Measurements from ENCODE around the gene PIK3R1. TPM values are rescaled to one million over a fixed set of nuclear protein-coding genes. Genes with fewer than 3 reads are reported as not detected.

The PIK3R1 gene
- total RNA-seq, 4 donors from 2014 or later = 44.9 to 222 (median 81.6) TPM

DNA sequence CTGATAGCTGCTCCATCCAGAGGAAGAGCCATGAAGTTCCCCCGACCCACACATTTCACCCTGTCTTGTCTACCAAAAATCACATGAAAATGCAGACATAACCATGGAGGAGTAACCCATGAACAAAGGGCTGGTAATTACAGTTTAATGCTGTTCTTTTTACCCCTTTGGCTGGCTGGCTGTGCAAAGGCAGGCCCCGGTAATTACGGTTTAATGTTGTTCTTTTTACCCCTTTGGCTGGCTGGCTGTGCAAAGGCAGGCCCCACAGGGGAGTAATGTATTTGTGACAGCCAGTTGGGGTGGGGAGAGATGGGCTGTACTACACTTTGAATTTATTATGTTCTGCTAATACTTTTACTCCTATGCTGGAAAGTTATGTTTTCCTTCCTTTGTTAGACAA lies 41.7 kb downstream of the PIK3R1 start:
- WGBS, 2 donors (ENCODE audit: low coverage in 1 of 2) = 69% methylated on average over 3 of the region's 3 CpGs; no CpG with 5 or more reads in 1 of the 2 donors
- intact Hi-C loops (cut with DNase I; ENCODE audit: low total_unique reads) = loop anchor here (10.0 kb wide), 1 partner anchor 1012 kb away; no protein-coding TSS in a partner anchor
- Histone ChIP-seq H3K4me3 (no peak overlapping the region), H3K36me3 (no peaks in the 10 kb centered on the region), H3K9me3 (no peaks in the 10 kb centered on the region), H3K27me3 (no peaks in the 10 kb centered on the region), H3K27ac (peak overlapping the region; percentile 11 to 77 (median 69)), H3K4me1 (peaks cover 27 to 90% (median 52%) of the 10 kb centered on the region in 4 donors)
- TF ChIP-seq, protein P1, sequence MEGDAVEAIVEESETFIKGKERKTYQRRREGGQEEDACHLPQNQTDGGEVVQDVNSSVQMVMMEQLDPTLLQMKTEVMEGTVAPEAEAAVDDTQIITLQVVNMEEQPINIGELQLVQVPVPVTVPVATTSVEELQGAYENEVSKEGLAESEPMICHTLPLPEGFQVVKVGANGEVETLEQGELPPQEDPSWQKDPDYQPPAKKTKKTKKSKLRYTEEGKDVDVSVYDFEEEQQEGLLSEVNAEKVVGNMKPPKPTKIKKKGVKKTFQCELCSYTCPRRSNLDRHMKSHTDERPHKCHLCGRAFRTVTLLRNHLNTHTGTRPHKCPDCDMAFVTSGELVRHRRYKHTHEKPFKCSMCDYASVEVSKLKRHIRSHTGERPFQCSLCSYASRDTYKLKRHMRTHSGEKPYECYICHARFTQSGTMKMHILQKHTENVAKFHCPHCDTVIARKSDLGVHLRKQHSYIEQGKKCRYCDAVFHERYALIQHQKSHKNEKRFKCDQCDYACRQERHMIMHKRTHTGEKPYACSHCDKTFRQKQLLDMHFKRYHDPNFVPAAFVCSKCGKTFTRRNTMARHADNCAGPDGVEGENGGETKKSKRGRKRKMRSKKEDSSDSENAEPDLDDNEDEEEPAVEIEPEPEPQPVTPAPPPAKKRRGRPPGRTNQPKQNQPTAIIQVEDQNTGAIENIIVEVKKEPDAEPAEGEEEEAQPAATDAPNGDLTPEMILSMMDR (IDR thresholded peaks at IDR 0.05) = no peak
- TF ChIP-seq EP300 (IDR thresholded peaks at IDR 0.05; ENCODE audit: low read depth) = no peak
- DNase-seq = no peak
- in situ Hi-C loops (cut with MboI; ENCODE audit: low pct_ligation_motif_present in 1 of 4, low pct_unique_long_range_greater_than_20kb in 1 of 4, low sequenced_read_pairs in 3 of 4) = loop anchor here in 3 of 4 donors (10.0 to 25.0 kb wide), 3 partner anchors 992 to 1020 kb away; no protein-coding TSS in a partner anchor

DNA sequence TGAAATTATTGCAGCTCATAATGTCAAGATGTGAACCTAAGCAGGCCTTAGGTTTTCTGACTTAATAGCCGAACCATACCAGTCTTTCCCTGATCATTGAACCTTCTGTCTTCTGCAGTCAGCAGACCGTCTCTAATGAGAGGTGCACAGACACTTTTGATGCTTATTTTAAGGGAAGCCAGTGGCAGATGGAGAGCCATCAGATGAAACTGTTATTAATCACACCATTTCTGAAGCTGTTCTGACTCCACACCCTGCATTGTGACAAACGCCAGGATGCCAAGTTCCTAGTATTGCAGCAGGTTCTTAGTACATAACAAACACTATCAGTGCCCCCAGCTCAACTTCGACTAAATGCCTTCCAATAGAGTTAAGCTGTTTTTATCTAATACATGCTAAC lies 43.0 kb downstream of the PIK3R1 start:
- Histone ChIP-seq H3K36me3 (no peaks in the 10 kb centered on the region), H3K4me3 (no peak overlapping the region), H3K27me3 (no peaks in the 10 kb centered on the region), H3K27ac (peak overlapping the region; percentile 23 to 77 (median 69)), H3K9me3 (no peaks in the 10 kb centered on the region), H3K4me1 (peaks cover 29 to 81% (median 44%) of the 10 kb centered on the region in 4 donors)
- in situ Hi-C loops (cut with MboI; ENCODE audit: low pct_ligation_motif_present in 1 of 4, low pct_unique_long_range_greater_than_20kb in 1 of 4, low sequenced_read_pairs in 3 of 4) (loop anchor here in 3 of 4 donors (10.0 to 25.0 kb wide), 3 partner anchors 994 to 1021 kb away; no protein-coding TSS in a partner anchor), intact Hi-C loops (cut with DNase I; ENCODE audit: low total_unique reads) (loop anchor here (10.0 kb wide), 1 partner anchor 1014 kb away; no protein-coding TSS in a partner anchor)
- TF ChIP-seq POLR2A (IDR thresholded peaks at IDR 0.05) (no peak), POLR2AphosphoS5 (IDR thresholded peaks at IDR 0.05) (no peak), EP300 (IDR thresholded peaks at IDR 0.05; ENCODE audit: low read depth) (no peak)
- TF ChIP-seq, protein P1 (IDR thresholded peaks at IDR 0.05) = no peak
- 69 to 74% methylated on average over 4 of the region's 4 CpGs for whole genome bisulfite sequencing, 2 donors (ENCODE audit: low coverage in 1 of 2)
- no peak for DNase-seq

DNA sequence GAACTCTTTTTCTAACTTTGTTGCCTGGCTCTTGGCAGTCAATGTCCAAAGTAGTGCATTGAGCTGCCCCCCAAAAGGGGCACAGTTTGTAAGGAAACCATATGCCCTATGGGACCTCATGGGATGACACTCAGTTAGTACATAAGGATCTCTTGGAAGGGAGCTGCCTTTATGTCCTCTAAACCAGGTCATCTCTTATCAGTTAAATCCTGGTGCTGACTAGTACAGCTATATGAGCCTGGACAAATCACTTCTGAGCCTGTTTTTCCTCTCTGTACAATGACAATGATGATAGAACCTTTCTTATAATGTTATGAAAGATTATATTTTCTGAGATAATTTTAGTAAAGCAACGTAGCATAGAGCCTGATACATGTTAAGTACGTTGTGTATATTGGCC lies 44.1 kb downstream of the PIK3R1 start:
- Histone ChIP-seq H3K4me3 (no peak overlapping the region), H3K9me3 (no peaks in the 10 kb centered on the region), H3K27me3 (no peaks in the 10 kb centered on the region), H3K27ac (peak overlapping the region in 3 of 4 donors; percentile 35 to 45 (median 43)), H3K36me3 (no peaks in the 10 kb centered on the region), H3K4me1 (peaks cover 39 to 82% (median 49%) of the 10 kb centered on the region in 4 donors)
- 76 to 82% methylated on average over 2 of the region's 2 CpGs for WGBS, 2 donors (ENCODE audit: low coverage in 1 of 2)
- in situ Hi-C loops (cut with MboI; ENCODE audit: low pct_ligation_motif_present in 1 of 4, low pct_unique_long_range_greater_than_20kb in 1 of 4, low sequenced_read_pairs in 3 of 4) (loop anchor here in 3 of 4 donors (10.0 to 25.0 kb wide), 3 partner anchors 995 to 1022 kb away; no protein-coding TSS in a partner anchor), intact Hi-C loops (cut with DNase I; ENCODE audit: low total_unique reads) (loop anchor here (10.0 kb wide), 1 partner anchor 1015 kb away; no protein-coding TSS in a partner anchor)
- TF ChIP-seq, protein P1 (IDR thresholded peaks at IDR 0.05) = no peak
- TF ChIP-seq POLR2AphosphoS5 (IDR thresholded peaks at IDR 0.05) (no peak), EP300 (IDR thresholded peaks at IDR 0.05; ENCODE audit: low read depth) (no peak), POLR2A (IDR thresholded peaks at IDR 0.05) (no peak)
- DNase-seq = no peak

DNA sequence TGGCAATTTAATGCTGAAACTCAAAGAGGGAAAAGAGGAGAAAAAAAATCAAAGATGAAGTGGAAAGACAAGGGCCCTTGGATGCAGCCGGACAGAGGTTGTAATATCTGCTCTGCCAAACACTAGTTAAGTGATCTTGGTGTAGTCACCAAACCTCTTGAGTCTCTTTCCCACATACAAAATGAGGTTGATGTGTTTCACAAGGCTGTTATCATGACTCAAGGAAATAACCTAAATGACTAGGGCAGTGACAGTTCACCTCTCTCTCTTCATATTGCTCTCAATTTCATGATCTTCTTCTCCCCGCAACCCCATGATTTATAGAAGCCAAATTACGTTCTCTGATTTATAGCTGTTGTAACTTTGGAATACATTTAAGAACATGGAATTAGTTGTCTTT lies 44.9 kb downstream of the PIK3R1 start:
- no peak overlapping the region for H3K4me3 ChIP-seq
- H3K27me3 ChIP-seq = no peaks in the 10 kb centered on the region
- 63 to 65% methylated on average over 3 of the region's 3 CpGs for WGBS, 2 donors (ENCODE audit: low coverage in 1 of 2)
- no peaks in the 10 kb centered on the region for H3K36me3 ChIP-seq
- in situ Hi-C loops (cut with MboI; ENCODE audit: low pct_ligation_motif_present in 1 of 4, low pct_unique_long_range_greater_than_20kb in 1 of 4, low sequenced_read_pairs in 3 of 4) = loop anchor here in 1 of 4 donors (25.0 kb wide), 1 partner anchor 1023 kb away; no protein-coding TSS in a partner anchor
- intact Hi-C loops (cut with DNase I; ENCODE audit: low total_unique reads) = no loop called here
- TF ChIP-seq, protein P1 (IDR thresholded peaks at IDR 0.05) = no peak
- TF ChIP-seq POLR2A (IDR thresholded peaks at IDR 0.05) (no peak), EP300 (IDR thresholded peaks at IDR 0.05; ENCODE audit: low read depth) (no peak), POLR2AphosphoS5 (IDR thresholded peaks at IDR 0.05) (no peak)
- peaks cover 41 to 82% (median 49%) of the 10 kb centered on the region in 4 donors for H3K4me1 ChIP-seq
- no peak for DNase-seq
- H3K27ac ChIP-seq = peak overlapping the region; percentile 35 to 58 (median 44)
- H3K9me3 ChIP-seq = no peaks in the 10 kb centered on the region
